ENCODE measurements around the gene CDH13.
A peak's percentile ranks its signal among the peaks of the same experiment; 100 is the strongest.

Gene CDH13

GRCh38 chr16:82738699-82739098 lies 111.9 kb downstream of the CDH13 start:
- H2AFZ ChIP-seq (ENCODE audit: low read depth, low read length): no peak overlapping the region
- TF ChIP-seq EZH2phosphoT487 (IDR thresholded peaks at IDR 0.05; ENCODE audit: low read depth) (no peak), CTCF (IDR thresholded peaks at IDR 0.05; ENCODE audit: low read depth, low read length) (0 out of 2 replicates have a peak, but pooled peaks have one; percentile 11)
- H3K4me1 ChIP-seq (ENCODE audit: low read length): no peaks in the 10 kb centered on the region
- H3K4me2 ChIP-seq (ENCODE audit: low read length): no peak overlapping the region
- H3K9me3 ChIP-seq (ENCODE audit: insufficient read depth, low read length): no peaks in the 10 kb centered on the region
- no peak overlapping the region for H3K27ac ChIP-seq (ENCODE audit: low read length)
- H4K20me1 ChIP-seq (ENCODE audit: insufficient read depth, low read length): no peaks in the 10 kb centered on the region
- H3K36me3 ChIP-seq (replicated peaks; ENCODE audit: low read depth, low read length): no peaks in the 10 kb centered on the region
- no peak overlapping the region for H3K9ac ChIP-seq (ENCODE audit: low read length)
- H3K27me3 ChIP-seq (ENCODE audit: low read depth, low read length): peaks cover 19% of the 10 kb centered on the region
- no peaks in the 10 kb centered on the region for H3K79me2 ChIP-seq (ENCODE audit: low read length)
- no peak overlapping the region for H3K4me3 ChIP-seq (ENCODE audit: low read length)

- H3K9ac ChIP-seq (ENCODE audit: low read length): no peak overlapping the region
- H3K79me2 ChIP-seq (ENCODE audit: low read length): no peaks in the 10 kb centered on the region
- no peaks in the 10 kb centered on the region for H3K4me1 ChIP-seq (ENCODE audit: low read length)
- H3K9me3 ChIP-seq (ENCODE audit: insufficient read depth, low read length): no peaks in the 10 kb centered on the region
- no peak overlapping the region for H2AFZ ChIP-seq (ENCODE audit: low read depth, low read length)
- no peak overlapping the region for H3K27ac ChIP-seq (ENCODE audit: low read length)
- peaks cover 12% of the 10 kb centered on the region for H3K27me3 ChIP-seq (ENCODE audit: low read depth, low read length)
- no peak overlapping the region for H3K4me3 ChIP-seq (ENCODE audit: low read length)
- TF ChIP-seq CTCF (IDR thresholded peaks at IDR 0.05; ENCODE audit: low read depth, low read length) (no peak), EZH2phosphoT487 (IDR thresholded peaks at IDR 0.05; ENCODE audit: low read depth) (no peak)
- H4K20me1 ChIP-seq (ENCODE audit: insufficient read depth, low read length): no peaks in the 10 kb centered on the region
- H3K4me2 ChIP-seq (ENCODE audit: low read length): no peak overlapping the region
- H3K36me3 ChIP-seq (replicated peaks; ENCODE audit: low read depth, low read length): no peaks in the 10 kb centered on the region
Measured at GRCh38 chr16:82741073-82741615, 114.4 kb downstream of the CDH13 start.

GRCh38 chr16:82744958-82745357 lies 118.2 kb downstream of the CDH13 start:
- Histone ChIP-seq H3K36me3 (replicated peaks; ENCODE audit: low read depth, low read length) (no peaks in the 10 kb centered on the region), H3K4me1 (ENCODE audit: low read length) (no peaks in the 10 kb centered on the region), H3K9ac (ENCODE audit: low read length) (no peak overlapping the region), H4K20me1 (ENCODE audit: insufficient read depth, low read length) (no peaks in the 10 kb centered on the region), H2AFZ (ENCODE audit: low read depth, low read length) (no peak overlapping the region), H3K4me3 (ENCODE audit: low read length) (no peak overlapping the region), H3K4me2 (ENCODE audit: low read length) (no peak overlapping the region), H3K9me3 (ENCODE audit: insufficient read depth, low read length) (no peaks in the 10 kb centered on the region), H3K27me3 (ENCODE audit: low read depth, low read length) (peaks cover 6% of the 10 kb centered on the region), H3K79me2 (ENCODE audit: low read length) (no peaks in the 10 kb centered on the region), H3K27ac (ENCODE audit: low read length) (no peak overlapping the region)
- no peak for TF ChIP-seq EZH2phosphoT487 (IDR thresholded peaks at IDR 0.05; ENCODE audit: low read depth)
- TF ChIP-seq CTCF (IDR thresholded peaks at IDR 0.05; ENCODE audit: low read depth, low read length): no peak

GRCh38 chr16:82748026-82748425 lies 121.3 kb downstream of the CDH13 start:
- H3K27ac ChIP-seq (ENCODE audit: low read length): no peak overlapping the region
- no peaks in the 10 kb centered on the region for H3K9me3 ChIP-seq (ENCODE audit: insufficient read depth, low read length)
- no peak overlapping the region for H3K4me3 ChIP-seq (ENCODE audit: low read length)
- no peaks in the 10 kb centered on the region for H3K36me3 ChIP-seq (replicated peaks; ENCODE audit: low read depth, low read length)
- no peak overlapping the region for H2AFZ ChIP-seq (ENCODE audit: low read depth, low read length)
- peaks cover 6% of the 10 kb centered on the region for H3K27me3 ChIP-seq (ENCODE audit: low read depth, low read length)
- H3K79me2 ChIP-seq (ENCODE audit: low read length): no peaks in the 10 kb centered on the region
- no peak overlapping the region for H3K9ac ChIP-seq (ENCODE audit: low read length)
- no peak overlapping the region for H3K4me2 ChIP-seq (ENCODE audit: low read length)
- no peaks in the 10 kb centered on the region for H3K4me1 ChIP-seq (ENCODE audit: low read length)
- H4K20me1 ChIP-seq (ENCODE audit: insufficient read depth, low read length): no peaks in the 10 kb centered on the region
- TF ChIP-seq EZH2phosphoT487 (IDR thresholded peaks at IDR 0.05; ENCODE audit: low read depth) (no peak), CTCF (IDR thresholded peaks at IDR 0.05; ENCODE audit: low read depth, low read length) (no peak)

Measured in OCI-LY3 (cell line).